Fibroblast of the aortic adventitia (primary cell): ENCODE results near the gene CD44. TPM values are rescaled to one million over a fixed set of nuclear protein-coding genes. Genes with fewer than 3 reads are reported as not detected.

Experiments used
- DNase-seq: peaks from one replicate; pipeline ENCODE4 v3.0.0-alpha.2; 2010; ENCODE audit warnings: low read depth
- H3K4me3 ChIP-seq: 2 replicates; pipeline ENCODE4 v1.5.1; 2011; ENCODE audit warnings: low read depth, mild to moderate bottlenecking, control low read depth, low read length, moderate library complexity
- total RNA-seq: library from RNA; depleted of rRNA; stranded (reverse); fragments of >200 nt; gene quantifications from 2 replicates; pipeline ENCODE4 v1.2.3, GENCODE V29; 2012; ENCODE audit warnings: low replicate concordance
- TF ChIP-seq, protein P1 (sequence below): IDR thresholded peaks from 2 replicates; pipeline ENCODE4 v1.5.1; 2011; ENCODE audit warnings: mild to moderate bottlenecking, low read length, control low read depth, inconsistent platforms; ENCODE audit not compliant: insufficient read depth

CD44 gene
- total RNA-seq, 1 donor, result 458 TPM

DNA sequence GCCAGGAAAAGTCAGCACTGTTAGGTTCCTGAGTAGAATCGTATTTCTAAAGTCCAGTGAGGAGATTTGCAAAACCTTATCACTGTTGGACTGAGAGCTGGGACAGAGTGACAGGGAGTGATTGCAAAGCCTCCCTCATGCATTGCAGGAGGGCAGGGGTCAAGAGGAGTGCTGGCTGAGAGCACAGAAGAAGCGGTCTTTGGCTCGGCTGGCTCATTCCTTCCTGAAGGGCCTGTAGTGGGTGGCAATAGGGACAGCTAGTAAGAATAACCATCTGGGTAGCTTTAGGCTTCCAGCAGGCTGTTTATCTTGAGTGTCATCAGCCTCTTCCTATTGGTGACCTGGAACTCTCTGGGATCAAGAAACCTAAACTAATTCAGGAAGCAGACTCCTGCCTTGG, 53.4 kb downstream of the CD44 start:
- DNase-seq, result peak; percentile 56

DNA sequence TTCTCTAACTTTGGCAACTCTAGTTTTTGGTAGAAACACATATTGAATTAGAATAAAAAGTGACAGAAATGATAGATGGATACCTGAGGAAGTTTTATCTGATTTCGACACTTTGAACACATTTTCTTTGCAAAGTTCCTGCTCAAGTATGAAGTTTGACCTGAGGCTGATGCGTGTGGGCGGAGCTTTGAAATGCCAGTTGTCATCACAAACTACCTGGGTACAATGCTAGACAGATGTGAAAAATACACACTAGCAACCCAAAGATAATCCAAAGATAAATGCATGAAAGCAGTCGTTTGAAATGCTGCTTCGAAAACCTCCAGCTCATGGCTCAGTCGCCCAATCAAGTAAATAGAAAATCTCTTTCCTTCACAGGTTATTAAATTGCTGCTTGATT, 54.8 kb downstream of the CD44 start:
- TF ChIP-seq, protein P1, sequence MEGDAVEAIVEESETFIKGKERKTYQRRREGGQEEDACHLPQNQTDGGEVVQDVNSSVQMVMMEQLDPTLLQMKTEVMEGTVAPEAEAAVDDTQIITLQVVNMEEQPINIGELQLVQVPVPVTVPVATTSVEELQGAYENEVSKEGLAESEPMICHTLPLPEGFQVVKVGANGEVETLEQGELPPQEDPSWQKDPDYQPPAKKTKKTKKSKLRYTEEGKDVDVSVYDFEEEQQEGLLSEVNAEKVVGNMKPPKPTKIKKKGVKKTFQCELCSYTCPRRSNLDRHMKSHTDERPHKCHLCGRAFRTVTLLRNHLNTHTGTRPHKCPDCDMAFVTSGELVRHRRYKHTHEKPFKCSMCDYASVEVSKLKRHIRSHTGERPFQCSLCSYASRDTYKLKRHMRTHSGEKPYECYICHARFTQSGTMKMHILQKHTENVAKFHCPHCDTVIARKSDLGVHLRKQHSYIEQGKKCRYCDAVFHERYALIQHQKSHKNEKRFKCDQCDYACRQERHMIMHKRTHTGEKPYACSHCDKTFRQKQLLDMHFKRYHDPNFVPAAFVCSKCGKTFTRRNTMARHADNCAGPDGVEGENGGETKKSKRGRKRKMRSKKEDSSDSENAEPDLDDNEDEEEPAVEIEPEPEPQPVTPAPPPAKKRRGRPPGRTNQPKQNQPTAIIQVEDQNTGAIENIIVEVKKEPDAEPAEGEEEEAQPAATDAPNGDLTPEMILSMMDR, result no peak
- no peak for DNase-seq
- no peak overlapping the region for H3K4me3 ChIP-seq

More for the DNA sequence above, 53.4 kb downstream of the CD44 start:
- H3K4me3 ChIP-seq, result no peak overlapping the region
- TF ChIP-seq, protein P1, result no peak

DNA sequence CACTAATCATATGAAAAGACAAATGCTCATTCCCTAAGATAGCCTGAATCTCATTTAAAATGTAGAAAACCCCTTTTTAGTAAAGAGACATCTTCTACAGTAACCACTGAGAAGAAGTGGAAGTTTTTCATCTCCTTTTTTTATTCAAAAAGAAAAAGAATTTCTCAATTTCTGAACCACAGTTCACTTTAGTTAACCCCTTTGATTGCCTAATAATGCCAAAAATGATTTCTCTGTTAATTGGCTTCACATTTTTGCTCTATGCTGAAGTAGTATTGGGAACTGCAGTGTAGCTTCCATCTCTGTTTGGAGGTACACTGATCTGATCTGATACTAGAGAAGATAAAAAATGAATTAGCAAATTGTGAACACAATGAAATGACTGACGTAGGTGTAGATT, 58.3 kb downstream of the CD44 start:
- DNase-seq, result no peak
- TF ChIP-seq, protein P1, result no peak
- no peak overlapping the region for H3K4me3 ChIP-seq

DNA sequence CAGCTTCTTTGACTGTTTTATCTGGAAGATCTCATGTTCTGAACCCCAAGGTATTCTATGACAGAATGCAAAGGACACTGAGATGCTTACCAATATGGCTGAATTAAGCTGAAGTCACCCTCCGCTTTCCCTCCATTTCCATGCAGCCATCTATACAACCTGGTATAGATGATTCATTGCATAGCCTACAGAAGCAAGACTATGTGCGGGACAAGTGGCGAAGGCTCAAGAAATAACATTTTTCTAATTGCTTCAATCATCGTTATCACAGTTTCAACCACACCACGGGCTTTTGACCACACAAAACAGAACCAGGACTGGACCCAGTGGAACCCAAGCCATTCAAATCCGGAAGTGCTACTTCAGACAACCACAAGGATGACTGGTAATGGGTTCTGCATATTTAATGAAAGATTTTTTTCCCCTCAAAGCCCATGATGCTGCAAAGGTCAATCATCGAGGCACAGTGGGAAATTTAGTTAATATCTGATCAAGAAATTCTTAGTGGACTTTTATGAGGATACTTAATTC, 61.9 kb downstream of the CD44 start:
- TF ChIP-seq, protein P1, result no peak
- DNase-seq, result no peak
- no peak overlapping the region for H3K4me3 ChIP-seq

DNA sequence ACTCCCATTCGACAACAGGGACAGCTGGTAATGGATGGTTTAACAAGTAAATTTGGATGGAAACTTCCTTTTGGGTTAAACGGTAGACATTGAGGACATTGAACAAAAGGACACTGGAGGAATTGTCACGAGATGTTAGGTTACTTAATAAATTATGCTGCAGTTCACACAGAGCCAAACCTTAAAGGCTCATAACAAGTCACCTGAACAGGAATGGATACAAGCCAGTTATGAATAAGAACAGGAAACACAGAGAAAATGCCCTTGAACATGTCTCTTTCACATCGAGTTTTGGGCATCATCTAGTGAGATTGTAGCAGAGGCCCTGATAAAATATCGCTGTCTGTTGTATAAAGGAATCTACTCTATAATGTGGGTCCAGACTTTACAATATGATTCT, 65.6 kb downstream of the CD44 start:
- TF ChIP-seq, protein P1, result no peak
- no peak overlapping the region for H3K4me3 ChIP-seq
- no peak for DNase-seq

DNA sequence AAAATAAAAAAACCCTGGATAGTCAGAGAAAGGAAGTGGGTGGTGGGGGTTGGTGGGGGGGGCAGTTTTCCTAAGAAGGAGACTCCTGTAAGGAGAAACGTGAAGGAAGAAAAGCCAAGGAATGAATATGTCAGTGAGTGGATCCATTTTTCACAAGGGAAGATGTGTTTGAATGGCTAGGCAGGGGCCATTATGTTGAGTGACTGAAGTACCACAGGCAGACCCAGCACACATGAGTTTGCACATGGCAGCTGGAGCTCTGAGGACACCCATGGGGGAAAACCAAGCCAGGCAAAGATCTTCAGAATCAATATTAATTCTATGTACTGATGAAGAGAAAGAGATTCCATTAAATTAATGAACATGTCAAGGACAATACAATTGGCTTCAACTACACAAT, 67.6 kb downstream of the CD44 start:
- DNase-seq, result no peak
- TF ChIP-seq, protein P1, result no peak
- H3K4me3 ChIP-seq, result no peak overlapping the region
